Adrenal gland (tissue), 5 donors: ENCODE measurements around the gene MAD1L1.

Experiments used
- CTCF ChIP-seq, 6 experiments: fragments of 450-650 bp in 4 of 6; fragments of 200-600 bp in 2 of 6; sonication (generic) in 1 of 6; IDR thresholded peaks; 1 replicate in 5 of 6; 2 replicates in 1 of 6; pipeline versions ENCODE4 v1.5.1 to v1.8.0; 2016 to 2021; ENCODE audit warnings: antibody characterized with exemption in 6 of 6, mild to moderate bottlenecking in 2 of 6, moderate library complexity in 1 of 6
- POLR2A ChIP-seq, 2 donors: fragments of 450-650 bp; IDR thresholded peaks; one replicate each; pipeline ENCODE4 v1.6.1; 2017; ENCODE audit warnings: antibody characterized with exemption in 2 of 2, mild to moderate bottlenecking in 2 of 2, moderate library complexity in 1 of 2
- donor health status: DM: no; HTN: no; CAD: no.

GRCh38 chr7:1873421-1873820 is 359.3 kb downstream of the MAD1L1 start:
- TF ChIP-seq CTCF (IDR thresholded peaks at IDR 0.05) (no peak), POLR2A (IDR thresholded peaks at IDR 0.05) (no peak)
